HUES6 (cell line): ENCODE results near the gene UBXN10.
"Not testable (repeated sequence)": the region's sequence is repeated elsewhere in the genome, so short reads cannot be mapped to it uniquely, and the experiment has no call there.

Experiments used
- H3K27ac ChIP-seq: 2 replicates; pipeline ENCODE4 v1.7.0; 2013; ENCODE audit warnings: low read depth, mild to moderate bottlenecking, low read length, inconsistent platforms
- H3K27me3 ChIP-seq: 2 replicates; pipeline ENCODE4 v1.6.1; 2013; ENCODE audit warnings: low read length; ENCODE audit not compliant: control insufficient read depth, insufficient read depth
- H3K36me3 ChIP-seq: 2 replicates; pipeline ENCODE4 v1.6.1; 2013; ENCODE audit warnings: low read length; ENCODE audit not compliant: control insufficient read depth, insufficient read depth
- H3K4me1 ChIP-seq: 2 replicates; pipeline ENCODE4 v1.6.1; 2013; ENCODE audit warnings: low read length; ENCODE audit not compliant: control insufficient read depth, insufficient read depth
- H3K4me3 ChIP-seq: 2 replicates; pipeline ENCODE4 v1.5.1; 2013; ENCODE audit warnings: low read depth, low read length
- H3K9ac ChIP-seq: one replicate; pipeline ENCODE4 v1.6.1; 2013; ENCODE audit warnings: mild to moderate bottlenecking, low read length
- H3K9me3 ChIP-seq: 2 replicates; pipeline ENCODE4 v1.6.1; 2013; ENCODE audit warnings: low read depth, low read length; ENCODE audit not compliant: control insufficient read depth, insufficient read depth

UBXN10 gene

DNA sequence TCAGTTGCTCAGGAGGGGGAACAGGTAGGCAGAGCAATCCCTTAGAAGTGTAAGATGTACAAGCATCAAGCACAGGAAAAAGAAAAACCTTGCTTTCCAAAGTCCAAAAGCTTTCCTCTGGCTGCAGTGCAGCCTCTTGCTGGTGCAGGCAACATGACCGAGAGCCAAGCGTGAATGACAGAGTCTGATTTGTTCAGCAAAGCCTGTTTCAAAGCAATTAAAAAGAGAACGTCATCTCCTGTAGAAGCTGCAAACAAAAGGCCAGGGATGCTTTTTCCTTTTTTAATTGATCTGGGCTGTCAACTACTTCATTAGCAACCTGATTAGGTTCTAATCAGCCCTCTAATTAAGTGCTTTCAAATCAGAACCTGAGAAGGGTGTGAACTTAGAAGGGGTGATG, 38.6 kb downstream of the UBXN10 start:
- H3K9me3 ChIP-seq = no peaks in the 10 kb centered on the region
- peaks cover 28% of the 10 kb centered on the region for H3K27me3 ChIP-seq
- peaks cover 2% of the 10 kb centered on the region; the same call in 1 of the 2 replicates for H3K4me1 ChIP-seq
- H3K9ac ChIP-seq = no peak overlapping the region
- H3K36me3 ChIP-seq = no peaks in the 10 kb centered on the region
- no peak overlapping the region for H3K27ac ChIP-seq
- no peak overlapping the region for H3K4me3 ChIP-seq

DNA sequence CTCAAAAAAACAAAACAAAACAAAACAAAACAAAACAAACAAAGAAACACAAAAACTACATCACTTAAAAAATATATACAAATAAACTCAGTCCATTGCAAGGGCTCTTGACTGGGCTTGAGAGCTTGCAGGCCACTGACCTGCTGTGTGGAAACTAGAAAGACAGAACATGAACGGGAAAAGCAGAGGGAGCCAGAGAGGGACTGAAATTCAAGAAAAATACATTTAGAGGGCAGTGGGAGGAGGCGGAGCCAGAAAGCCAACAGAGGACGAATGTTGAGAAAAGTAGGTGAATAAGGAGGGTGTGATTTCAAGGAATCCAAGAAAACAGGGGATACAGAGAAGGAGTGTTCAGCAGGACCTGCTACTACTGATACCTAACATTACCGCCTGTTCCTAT, 41.8 kb downstream of the UBXN10 start:
- Histone ChIP-seq H3K27ac (no peak overlapping the region), H3K36me3 (no peaks in the 10 kb centered on the region), H3K4me3 (no peak overlapping the region), H3K27me3 (peaks cover 28% of the 10 kb centered on the region), H3K9me3 (no peaks in the 10 kb centered on the region), H3K4me1 (peaks cover 2% of the 10 kb centered on the region; the same call in 1 of the 2 replicates), H3K9ac (no peak overlapping the region)

DNA sequence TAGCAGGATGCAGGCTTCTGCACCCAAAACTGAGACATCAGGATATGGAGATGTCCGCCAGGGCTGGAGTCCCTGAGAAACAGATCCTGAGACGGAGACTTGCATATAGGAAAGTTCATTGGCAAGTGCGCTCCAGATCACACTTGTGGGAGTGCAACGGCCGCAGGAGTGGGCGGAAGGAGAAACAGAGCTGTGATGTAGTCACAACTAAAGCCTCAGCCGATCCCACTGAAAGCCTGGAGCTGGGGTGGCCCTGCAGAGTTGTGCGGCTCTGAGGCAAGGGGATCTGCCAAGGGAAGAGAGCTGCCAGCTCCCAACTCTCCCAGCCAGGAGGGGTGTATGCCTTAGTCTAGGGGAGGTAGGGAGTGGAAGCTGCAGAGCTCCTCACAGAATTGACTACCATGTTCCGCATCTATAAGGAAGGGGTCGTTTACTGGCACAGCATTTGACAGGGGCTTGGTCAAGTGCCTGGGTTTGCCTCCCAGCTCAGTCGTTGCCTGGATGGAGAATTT, 42.5 kb downstream of the UBXN10 start:
- Histone ChIP-seq H3K9me3 (no peaks in the 10 kb centered on the region), H3K27ac (no peak overlapping the region), H3K4me3 (no peak overlapping the region), H3K27me3 (peaks cover 23% of the 10 kb centered on the region), H3K36me3 (no peaks in the 10 kb centered on the region), H3K9ac (no peak overlapping the region), H3K4me1 (peaks cover 2% of the 10 kb centered on the region; the same call in 1 of the 2 replicates)

DNA sequence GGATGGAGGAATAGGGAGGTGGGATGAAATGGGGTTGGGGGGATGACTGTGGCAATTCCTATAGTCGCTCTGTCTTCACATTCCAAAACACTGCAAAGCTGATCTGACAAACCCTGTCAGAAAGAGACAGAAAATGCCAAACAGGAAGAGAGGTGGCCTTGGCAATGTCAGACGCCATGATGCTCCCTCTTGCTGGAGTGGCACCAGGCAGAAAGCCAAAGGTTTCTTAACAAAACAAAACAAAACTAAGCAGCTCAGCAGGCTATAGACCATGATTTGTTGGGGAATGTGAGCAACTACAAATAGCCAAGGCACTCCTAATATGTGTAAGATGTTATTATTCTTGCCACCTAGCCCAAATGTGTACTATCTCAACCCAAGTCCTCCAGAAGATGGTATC, 43.3 kb downstream of the UBXN10 start:
- Histone ChIP-seq H3K4me1 (no peaks in the 10 kb centered on the region; the same call in 1 of the 2 replicates), H3K4me3 (no peak overlapping the region), H3K9ac (no peak overlapping the region), H3K27me3 (peaks cover 17% of the 10 kb centered on the region), H3K27ac (no peak overlapping the region), H3K9me3 (no peaks in the 10 kb centered on the region), H3K36me3 (no peaks in the 10 kb centered on the region)

DNA sequence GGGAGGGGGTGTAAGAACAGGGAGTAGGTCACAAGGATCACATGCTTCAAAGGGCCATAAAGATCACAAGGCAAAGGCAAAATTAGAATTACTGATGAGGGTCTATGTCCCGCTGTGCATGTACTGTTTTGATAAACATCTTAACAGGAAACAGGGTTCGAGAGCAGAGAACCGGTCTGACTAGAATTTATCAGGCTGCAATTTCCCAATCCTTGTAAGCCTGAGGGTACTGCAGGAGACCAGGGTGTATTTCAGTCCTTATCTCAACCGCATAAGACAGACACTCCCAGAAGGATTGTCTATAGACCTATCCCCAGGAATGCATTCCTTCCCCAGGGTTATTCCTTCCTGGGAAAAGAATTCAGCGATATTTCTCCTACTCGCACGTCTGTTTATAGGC, 46.7 kb downstream of the UBXN10 start:
- not testable (repeated sequence) for H3K4me1 ChIP-seq, H3K9ac ChIP-seq, H3K4me3 ChIP-seq, H3K27me3 ChIP-seq, H3K9me3 ChIP-seq, H3K27ac ChIP-seq, H3K36me3 ChIP-seq

DNA sequence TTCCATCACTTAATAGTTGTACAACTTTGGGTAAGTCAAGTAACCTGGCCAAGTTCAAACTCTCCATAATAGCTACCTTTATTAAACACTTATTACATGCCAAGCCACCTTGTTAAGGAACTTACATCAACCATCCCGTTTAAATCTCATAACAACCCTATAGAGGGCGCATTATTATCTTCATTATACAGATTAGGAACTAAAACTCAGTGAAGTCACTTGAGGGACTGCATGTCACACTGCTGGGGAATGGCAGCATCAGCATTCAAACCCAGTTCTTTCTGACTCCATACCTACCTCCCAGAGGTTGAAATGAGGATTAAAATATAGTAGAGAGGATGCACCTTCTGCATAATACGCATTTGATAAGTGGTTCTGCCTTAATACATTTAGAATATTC, 47.5 kb downstream of the UBXN10 start:
- H3K4me1 ChIP-seq = no peaks in the 10 kb centered on the region
- H3K9ac ChIP-seq = no peak overlapping the region
- H3K27ac ChIP-seq = no peak overlapping the region
- no peaks in the 10 kb centered on the region for H3K36me3 ChIP-seq
- no peaks in the 10 kb centered on the region for H3K9me3 ChIP-seq
- peaks cover 3% of the 10 kb centered on the region; the same call in 1 of the 2 replicates for H3K27me3 ChIP-seq
- no peak overlapping the region for H3K4me3 ChIP-seq

DNA sequence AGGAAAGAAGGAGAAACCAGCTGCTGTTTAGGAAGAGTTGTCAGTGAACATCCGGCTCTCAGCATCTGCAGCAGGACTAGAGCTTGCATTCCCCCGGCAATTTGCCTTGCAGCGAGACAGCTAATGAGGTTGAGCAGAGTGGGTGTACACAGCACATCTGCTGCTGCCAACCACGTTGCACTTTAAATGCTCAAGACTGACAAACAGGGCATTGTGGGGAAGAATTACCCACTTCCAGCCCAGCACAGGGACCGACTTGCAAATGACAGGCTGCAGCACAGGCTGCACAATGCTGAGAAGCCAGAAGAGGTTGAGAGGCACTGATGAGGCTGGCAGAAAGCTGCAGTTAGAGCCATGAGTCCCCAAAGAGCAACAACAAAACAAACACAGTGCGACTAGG, 48.0 kb downstream of the UBXN10 start:
- no peaks in the 10 kb centered on the region for H3K36me3 ChIP-seq
- no peaks in the 10 kb centered on the region for H3K4me1 ChIP-seq
- no peak overlapping the region for H3K4me3 ChIP-seq

DNA sequence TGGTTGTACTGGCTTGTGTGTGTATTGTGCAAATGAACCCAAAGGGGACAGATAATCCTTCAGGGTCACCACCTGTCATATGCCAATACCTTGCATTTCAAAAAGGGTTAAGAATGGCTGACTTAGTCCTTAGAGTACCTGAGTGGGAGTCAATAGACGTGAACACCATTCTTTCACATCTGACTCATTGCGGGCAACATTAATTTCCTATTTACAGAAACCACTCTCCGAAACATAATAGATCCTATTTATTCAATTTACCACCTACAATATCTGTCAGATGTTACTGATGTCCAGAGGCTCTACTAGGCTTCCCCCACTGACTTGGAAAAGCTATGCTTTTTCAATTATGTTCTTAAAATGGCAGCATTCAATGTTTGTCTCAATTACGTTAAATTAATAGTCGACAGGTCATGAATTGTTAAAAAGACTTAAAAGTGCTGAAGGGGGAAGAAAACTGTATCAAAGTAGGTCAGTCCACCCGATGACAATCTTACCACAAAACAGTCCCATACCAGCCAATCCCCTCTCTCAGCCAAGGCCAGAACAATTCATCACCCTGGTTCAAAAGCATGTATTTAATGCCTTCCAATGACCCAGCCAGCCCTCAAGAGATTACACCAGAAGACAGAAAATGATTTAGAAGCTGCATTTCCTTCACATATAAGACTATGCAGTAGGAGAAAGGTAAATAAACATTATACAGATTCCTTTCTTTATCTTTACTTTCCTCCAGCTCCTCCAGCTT, 49.1 kb downstream of the UBXN10 start:
- H3K4me3 ChIP-seq = no peak overlapping the region
- H3K4me1 ChIP-seq = no peaks in the 10 kb centered on the region
- H3K27me3 ChIP-seq = peaks cover 3% of the 10 kb centered on the region; the same call in 1 of the 2 replicates
- no peak overlapping the region for H3K27ac ChIP-seq
- no peaks in the 10 kb centered on the region for H3K9me3 ChIP-seq
- no peaks in the 10 kb centered on the region for H3K36me3 ChIP-seq
- H3K9ac ChIP-seq = no peak overlapping the region

More for the DNA sequence above, 48.0 kb downstream of the UBXN10 start:
- Histone ChIP-seq H3K9ac (no peak overlapping the region), H3K27me3 (peaks cover 3% of the 10 kb centered on the region; the same call in 1 of the 2 replicates), H3K9me3 (no peaks in the 10 kb centered on the region), H3K27ac (no peak overlapping the region)

DNA sequence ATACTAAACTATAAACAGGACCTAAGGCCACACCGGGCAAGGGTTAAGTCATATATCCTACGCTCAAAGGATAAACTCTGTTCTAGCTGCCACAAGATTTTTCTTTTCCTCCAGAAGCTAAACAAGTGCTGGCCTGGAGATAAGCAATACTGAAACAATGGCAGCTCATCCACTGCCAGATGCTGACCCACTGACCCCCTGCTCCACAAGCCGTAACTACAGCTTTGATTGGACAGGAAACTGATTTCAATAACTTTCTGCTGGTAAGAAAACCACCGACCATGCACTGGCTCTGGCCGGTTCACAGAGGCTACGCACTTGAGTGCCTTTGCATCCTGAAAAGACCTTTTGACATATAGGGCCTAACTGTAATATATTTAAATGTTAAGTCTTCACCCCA, 51.8 kb downstream of the UBXN10 start:
- Histone ChIP-seq H3K36me3 (no peaks in the 10 kb centered on the region), H3K4me3 (no peak overlapping the region), H3K27me3 (peaks cover 15% of the 10 kb centered on the region; the same call in 1 of the 2 replicates), H3K4me1 (no peaks in the 10 kb centered on the region), H3K9ac (no peak overlapping the region), H3K27ac (no peak overlapping the region), H3K9me3 (no peaks in the 10 kb centered on the region)

DNA sequence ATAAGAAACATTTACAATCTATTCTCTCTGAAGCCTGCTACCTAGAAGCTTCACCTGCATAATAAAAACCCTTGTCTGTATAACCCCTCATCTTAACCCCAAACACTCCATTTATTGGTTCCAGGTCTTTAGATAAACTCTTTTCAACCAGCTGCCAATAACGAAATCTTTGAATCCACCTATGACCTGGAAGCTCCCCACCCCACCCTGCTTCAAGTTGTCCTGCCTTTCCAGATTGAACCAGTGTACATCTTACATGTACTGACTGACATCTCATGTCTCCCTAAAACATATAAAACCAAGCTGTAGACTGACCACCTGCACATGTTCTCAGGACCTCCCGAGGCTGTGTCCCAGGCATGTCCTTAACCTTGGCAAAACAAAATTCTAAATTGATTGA, 54.1 kb downstream of the UBXN10 start:
- no peak overlapping the region for H3K4me3 ChIP-seq
- peaks cover 20% of the 10 kb centered on the region; the same call in 1 of the 2 replicates for H3K27me3 ChIP-seq
- no peaks in the 10 kb centered on the region for H3K4me1 ChIP-seq
- no peaks in the 10 kb centered on the region for H3K36me3 ChIP-seq
- no peaks in the 10 kb centered on the region for H3K9me3 ChIP-seq
- no peak overlapping the region for H3K9ac ChIP-seq
- no peak overlapping the region for H3K27ac ChIP-seq

DNA sequence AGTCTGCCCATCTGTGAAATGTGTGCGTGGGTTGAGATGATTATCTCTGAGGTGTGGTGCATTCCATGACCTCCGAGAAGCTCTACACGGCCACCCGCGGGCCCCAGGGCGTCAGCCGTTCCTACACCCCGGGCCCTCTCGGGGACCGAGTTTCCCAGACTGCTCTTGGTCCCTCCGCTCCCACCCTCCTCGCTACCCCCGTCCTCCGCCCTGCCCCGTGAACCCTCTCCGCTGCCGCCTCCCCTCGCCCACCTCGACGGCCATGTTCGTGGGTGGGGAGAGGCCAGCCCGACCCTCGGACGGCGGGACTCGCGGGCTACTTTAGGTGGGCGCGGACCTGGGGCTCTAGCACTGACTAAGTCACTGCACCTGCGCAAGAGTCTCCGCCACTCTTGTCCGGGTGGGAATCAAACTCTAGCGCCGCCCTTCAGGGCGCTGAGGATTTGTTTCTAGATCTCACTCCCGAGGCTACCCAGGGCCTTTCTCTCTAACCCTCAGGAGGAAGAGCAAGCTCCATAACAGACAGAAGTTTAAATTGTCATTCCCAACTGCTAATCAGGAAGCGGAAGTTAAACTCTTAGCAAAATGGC, 57.1 kb downstream of the UBXN10 start:
- Histone ChIP-seq H3K9me3 (0 out of 2 replicates have a peak, but pooled peaks cover 6% of the 10 kb centered on the region), H3K27ac (no peak overlapping the region), H3K4me3 (no peak overlapping the region), H3K9ac (no peak overlapping the region), H3K4me1 (peaks cover 3% of the 10 kb centered on the region; the same call in 1 of the 2 replicates), H3K36me3 (no peaks in the 10 kb centered on the region), H3K27me3 (peaks cover 20% of the 10 kb centered on the region; the same call in 1 of the 2 replicates)
